ENCODE results near the gene MS4A15. TPM values are rescaled to one million over a fixed set of nuclear protein-coding genes. Genes with fewer than 3 reads are reported as not detected.
"Not testable (repeated sequence)": the region's sequence is repeated elsewhere in the genome, so short reads cannot be mapped to it uniquely, and the experiment has no call there.

MS4A15 gene
- total RNA-seq = not detected
- polyA plus RNA-seq = not detected

GRCh38 chr11:60756307-60757032 is at the start of gene MS4A15:
MS4A15 (plus strand) TSS chr11:60756867; CDS start chr11:60763734, 6,867 bp downstream.
- DNase-seq = peak in 1 of 3 donors; percentile 41

GRCh38 chr11:60706931-60707330 is 49.7 kb upstream of the MS4A15 start:
- DNase-seq (no peak), ATAC-seq (ENCODE audit: low read depth in 2 of 2) (no peak)
- Mint-ChIP-seq H3K27me3 (peaks cover 5% of the 10 kb centered on the region), H3K4me1 (no peaks in the 10 kb centered on the region), H3K27ac (peak overlapping the region in 1 of 3 donors; percentile 80), H3K4me3 (no peak overlapping the region), H3K9me3 (peaks cover 0 to 2% (median 0%) of the 10 kb centered on the region in 7 donors), H3K36me3 (no peaks in the 10 kb centered on the region)
- Histone ChIP-seq H3K36me3 (ENCODE audit: control insufficient read depth, insufficient read depth, low read length) (no peaks in the 10 kb centered on the region), H3K27ac (ENCODE audit: insufficient read depth, low read length, poor library complexity, severe bottlenecking) (no peak overlapping the region), H3K4me3 (ENCODE audit: low read depth, low read length) (no peak overlapping the region), H3K4me1 (ENCODE audit: control insufficient read depth, insufficient read depth, low read length, poor library complexity, severe bottlenecking) (no peaks in the 10 kb centered on the region), H3K9me3 (ENCODE audit: control insufficient read depth in 2 of 2, low read length in 2 of 2) (no peaks in the 10 kb centered on the region), H3K27me3 (ENCODE audit: control insufficient read depth, insufficient read depth, low read length) (no peaks in the 10 kb centered on the region)

More at GRCh38 chr11:60756307-60757032, at the start of gene MS4A15:
- no peak for ATAC-seq (ENCODE audit: low read depth in 2 of 2)
- Mint-ChIP-seq H3K4me3 (no peak within 1 kb of the TSS), H3K9me3 (no peaks in the 10 kb centered on the region), H3K4me1 (no peaks in the 10 kb centered on the region), H3K27me3 (peaks cover 31% of the 10 kb centered on the region), H3K27ac (no peak within 1 kb of the TSS), H3K36me3 (no peaks in the 10 kb centered on the region)
- H3K9me3 ChIP-seq (ENCODE audit: control insufficient read depth in 2 of 2, low read length in 2 of 2) = no peaks in the 10 kb centered on the region
- no peaks in the 10 kb centered on the region for H3K4me1 ChIP-seq (ENCODE audit: control insufficient read depth, insufficient read depth, low read length, poor library complexity, severe bottlenecking)
- H3K36me3 ChIP-seq (ENCODE audit: control insufficient read depth, insufficient read depth, low read length) = no peaks in the 10 kb centered on the region
- peaks cover 3% of the 10 kb centered on the region for H3K27me3 ChIP-seq (ENCODE audit: control insufficient read depth, insufficient read depth, low read length)
- no peak within 1 kb of the TSS for H3K4me3 ChIP-seq (ENCODE audit: low read depth, low read length)
- H3K27ac ChIP-seq (ENCODE audit: insufficient read depth, low read length, poor library complexity, severe bottlenecking) = no peak within 1 kb of the TSS

- H3K27ac ChIP-seq (ENCODE audit: insufficient read depth, low read length, poor library complexity, severe bottlenecking) = no peak overlapping the region
- no peaks in the 10 kb centered on the region for H3K36me3 ChIP-seq (ENCODE audit: control insufficient read depth, insufficient read depth, low read length)
- H3K4me1 ChIP-seq (ENCODE audit: control insufficient read depth, insufficient read depth, low read length, poor library complexity, severe bottlenecking) = no peaks in the 10 kb centered on the region
- DNase-seq = no peak
- Mint-ChIP-seq H3K4me3 (no peak overlapping the region), H3K27ac (no peak overlapping the region), H3K9me3 (peaks cover 0 to 2% (median 0%) of the 10 kb centered on the region in 7 donors), H3K27me3 (peaks cover 12% of the 10 kb centered on the region), H3K4me1 (no peaks in the 10 kb centered on the region), H3K36me3 (no peaks in the 10 kb centered on the region)
- ATAC-seq (ENCODE audit: low read depth in 2 of 2) = no peak
- no peaks in the 10 kb centered on the region for H3K9me3 ChIP-seq (ENCODE audit: control insufficient read depth in 2 of 2, low read length in 2 of 2)
- no peak overlapping the region for H3K4me3 ChIP-seq (ENCODE audit: low read depth, low read length)
- H3K27me3 ChIP-seq (ENCODE audit: control insufficient read depth, insufficient read depth, low read length) = no peaks in the 10 kb centered on the region
Measured at GRCh38 chr11:60710482-60710881, 46.2 kb upstream of the MS4A15 start.

- DNase-seq = no peak
- no peaks in the 10 kb centered on the region for H3K36me3 Mint-ChIP-seq
Measured at GRCh38 chr11:60711276-60711675, 45.4 kb upstream of the MS4A15 start.

GRCh38 chr11:60713423-60713822 is 43.2 kb upstream of the MS4A15 start:
- not testable (repeated sequence) for ATAC-seq (ENCODE audit: low read depth in 2 of 2)

More at GRCh38 chr11:60711276-60711675, 45.4 kb upstream of the MS4A15 start:
- Histone ChIP-seq H3K4me3 (ENCODE audit: low read depth, low read length) (no peak overlapping the region), H3K9me3 (ENCODE audit: control insufficient read depth in 2 of 2, low read length in 2 of 2) (no peaks in the 10 kb centered on the region), H3K36me3 (ENCODE audit: control insufficient read depth, insufficient read depth, low read length) (no peaks in the 10 kb centered on the region), H3K27ac (ENCODE audit: insufficient read depth, low read length, poor library complexity, severe bottlenecking) (no peak overlapping the region), H3K4me1 (ENCODE audit: control insufficient read depth, insufficient read depth, low read length, poor library complexity, severe bottlenecking) (no peaks in the 10 kb centered on the region), H3K27me3 (ENCODE audit: control insufficient read depth, insufficient read depth, low read length) (no peaks in the 10 kb centered on the region)
- H3K4me1 Mint-ChIP-seq = no peaks in the 10 kb centered on the region
- no peak overlapping the region for H3K27ac Mint-ChIP-seq
- no peak for ATAC-seq (ENCODE audit: low read depth in 2 of 2)
- H3K4me3 Mint-ChIP-seq = no peak overlapping the region
- H3K9me3 Mint-ChIP-seq = peaks cover 0 to 5% (median 0%) of the 10 kb centered on the region in 7 donors
- peaks cover 10% of the 10 kb centered on the region for H3K27me3 Mint-ChIP-seq

GRCh38 chr11:60717956-60718355 is 38.7 kb upstream of the MS4A15 start:
- no peaks in the 10 kb centered on the region for H3K4me1 ChIP-seq (ENCODE audit: control insufficient read depth, insufficient read depth, low read length, poor library complexity, severe bottlenecking)
- no peaks in the 10 kb centered on the region for H3K9me3 ChIP-seq (ENCODE audit: control insufficient read depth in 2 of 2, low read length in 2 of 2)
- peaks cover 6% of the 10 kb centered on the region for H3K27me3 ChIP-seq (ENCODE audit: control insufficient read depth, insufficient read depth, low read length)
- no peaks in the 10 kb centered on the region for H3K36me3 ChIP-seq (ENCODE audit: control insufficient read depth, insufficient read depth, low read length)
- ATAC-seq (ENCODE audit: low read depth in 2 of 2) (peak in 1 of 2 donors; percentile 42), DNase-seq (no peak)
- Mint-ChIP-seq H3K4me1 (no peaks in the 10 kb centered on the region), H3K27me3 (peaks cover 15% of the 10 kb centered on the region), H3K36me3 (no peaks in the 10 kb centered on the region), H3K9me3 (peaks cover 0 to 3% (median 0%) of the 10 kb centered on the region in 7 donors), H3K4me3 (no peak overlapping the region), H3K27ac (no peak overlapping the region)
- H3K4me3 ChIP-seq (ENCODE audit: low read depth, low read length) = no peak overlapping the region
- H3K27ac ChIP-seq (ENCODE audit: insufficient read depth, low read length, poor library complexity, severe bottlenecking) = no peak overlapping the region

More at GRCh38 chr11:60713423-60713822, 43.2 kb upstream of the MS4A15 start:
- not testable (repeated sequence) for H3K27ac Mint-ChIP-seq; H3K27ac ChIP-seq (ENCODE audit: insufficient read depth, low read length, poor library complexity, severe bottlenecking); H3K4me3 ChIP-seq (ENCODE audit: low read depth, low read length); H3K4me3 Mint-ChIP-seq; H3K4me1 Mint-ChIP-seq; H3K36me3 ChIP-seq (ENCODE audit: control insufficient read depth, insufficient read depth, low read length); H3K36me3 Mint-ChIP-seq; H3K4me1 ChIP-seq (ENCODE audit: control insufficient read depth, insufficient read depth, low read length, poor library complexity, severe bottlenecking); H3K9me3 Mint-ChIP-seq; H3K27me3 ChIP-seq (ENCODE audit: control insufficient read depth, insufficient read depth, low read length); DNase-seq; H3K9me3 ChIP-seq (ENCODE audit: control insufficient read depth in 2 of 2, low read length in 2 of 2)
- H3K27me3 Mint-ChIP-seq = peaks cover 10% of the 10 kb centered on the region

- H3K36me3 Mint-ChIP-seq = no peaks in the 10 kb centered on the region
- no peaks in the 10 kb centered on the region for H3K4me1 ChIP-seq (ENCODE audit: control insufficient read depth, insufficient read depth, low read length, poor library complexity, severe bottlenecking)
- H3K4me3 Mint-ChIP-seq = no peak overlapping the region
- H3K27ac Mint-ChIP-seq = no peak overlapping the region
- ATAC-seq (ENCODE audit: low read depth in 2 of 2) = no peak
- peaks cover 11% of the 10 kb centered on the region for H3K27me3 Mint-ChIP-seq
- no peaks in the 10 kb centered on the region for H3K36me3 ChIP-seq (ENCODE audit: control insufficient read depth, insufficient read depth, low read length)
- H3K9me3 Mint-ChIP-seq = peaks cover 0 to 3% (median 0%) of the 10 kb centered on the region in 7 donors
- peaks cover 6% of the 10 kb centered on the region for H3K27me3 ChIP-seq (ENCODE audit: control insufficient read depth, insufficient read depth, low read length)
- H3K9me3 ChIP-seq (ENCODE audit: control insufficient read depth in 2 of 2, low read length in 2 of 2) = no peaks in the 10 kb centered on the region
- no peak overlapping the region for H3K27ac ChIP-seq (ENCODE audit: insufficient read depth, low read length, poor library complexity, severe bottlenecking)
- DNase-seq = no peak
- no peak overlapping the region for H3K4me3 ChIP-seq (ENCODE audit: low read depth, low read length)
- H3K4me1 Mint-ChIP-seq = no peaks in the 10 kb centered on the region
Measured at GRCh38 chr11:60718524-60719316, 37.9 kb upstream of the MS4A15 start.
